Neural cell (in vitro differentiated cells): ENCODE results near the gene CDKAL1. TPM values are rescaled to one million over a fixed set of nuclear protein-coding genes. Genes with fewer than 3 reads are reported as not detected.

Source experiments
- H2AFZ ChIP-seq: fragments of 200-600, 300-800 bp; sonication (generic), shearing (Covaris generic); 2 replicates; pipeline ENCODE4 v1.6.0; 2014; ENCODE audit warnings: low read depth, mild to moderate bottlenecking, antibody characterized with exemption, low read length, moderate library complexity
- H3F3A ChIP-seq: fragments of 200-600 bp; shearing (Covaris generic); 2 replicates; pipeline ENCODE4 v1.6.1; 2016; ENCODE audit warnings: mild to moderate bottlenecking, moderate library complexity, mixed read lengths, antibody characterized with exemption, low read length; ENCODE audit not compliant: insufficient read depth, poor library complexity, severe bottlenecking
- H3K27ac ChIP-seq: fragments of 200-600, 300-800 bp; sonication (generic), shearing (Covaris generic); 2 replicates; pipeline ENCODE4 v1.5.1; 2014; ENCODE audit warnings: mild to moderate bottlenecking, low read length, moderate library complexity
- H3K27me3 ChIP-seq: fragments of 300-800, 200-600 bp; sonication (generic), shearing (Covaris generic); 2 replicates; pipeline ENCODE4 v1.6.0; 2014; ENCODE audit warnings: mild to moderate bottlenecking, low read depth, low read length, moderate library complexity; ENCODE audit not compliant: insufficient read depth
- H3K36me3 ChIP-seq: fragments of 300-800, 200-600 bp; sonication (generic), shearing (Covaris generic); 2 replicates; pipeline ENCODE4 v1.5.1; 2014; ENCODE audit warnings: mild to moderate bottlenecking, antibody characterized with exemption, low read length, moderate library complexity; ENCODE audit not compliant: insufficient read depth
- H3K4me2 ChIP-seq: fragments of 300-800, 200-600 bp; sonication (generic), shearing (Covaris generic); 2 replicates; pipeline ENCODE4 v1.6.0; 2014; ENCODE audit warnings: mild to moderate bottlenecking, low read length
- H3K4me3 ChIP-seq: fragments of 300-800, 200-600 bp; sonication (generic), shearing (Covaris generic); 2 replicates; pipeline ENCODE4 v1.5.1; 2014; ENCODE audit warnings: mild to moderate bottlenecking, low read length, moderate library complexity
- H3K79me2 ChIP-seq: fragments of 200-600 bp; shearing (Covaris generic); replicated peaks from 2 replicates; pipeline ENCODE4 v1.6.0; 2014; ENCODE audit warnings: mild to moderate bottlenecking, low read length, moderate library complexity; ENCODE audit not compliant: insufficient read depth
- H3K9ac ChIP-seq: fragments of 300-800, 200-600 bp; sonication (generic), shearing (Covaris generic); 2 replicates; pipeline ENCODE4 v1.6.1; 2016; ENCODE audit warnings: mild to moderate bottlenecking, low read length, mixed read lengths
- H3K9me2 ChIP-seq: fragments of 200-600 bp; shearing (Covaris generic); 2 replicates; pipeline ENCODE4 v1.6.1; 2016; ENCODE audit warnings: mild to moderate bottlenecking, low read length, mixed read lengths; ENCODE audit not compliant: insufficient read depth
- H3K9me3 ChIP-seq: fragments of 200-600, 300-800 bp; sonication (generic), shearing (Covaris generic); 2 replicates; pipeline ENCODE4 v1.6.1; 2016; ENCODE audit warnings: mild to moderate bottlenecking, mixed run types, low read length, moderate library complexity, mixed read lengths
- H4K20me1 ChIP-seq: fragments of 200-600 bp; shearing (Covaris generic); 2 replicates; pipeline ENCODE4 v1.6.1; 2016; ENCODE audit warnings: mild to moderate bottlenecking, mixed run types; ENCODE audit not compliant: insufficient read depth
- CTCF ChIP-seq: fragments of 450-650 bp; IDR thresholded peaks from 2 replicates; pipeline ENCODE4 v1.5.1; 2014; ENCODE audit warnings: antibody characterized with exemption, mild to moderate bottlenecking, moderate library complexity; ENCODE audit not compliant: poor library complexity, severe bottlenecking
- EP300 ChIP-seq: fragments of 450-650 bp; conservative IDR thresholded peaks from 2 replicates; pipeline ENCODE4 v1.6.1; 2014; ENCODE audit warnings: antibody characterized with exemption, mild to moderate bottlenecking, moderate library complexity; ENCODE audit not compliant: poor library complexity, severe bottlenecking
- EZH2 ChIP-seq: fragments of 200-600, 300-800 bp; shearing (Covaris generic), sonication (generic); IDR thresholded peaks from 2 replicates; pipeline ENCODE4 v1.6.1; 2014; ENCODE audit warnings: antibody characterized with exemption, low read length, borderline replicate concordance, mild to moderate bottlenecking; ENCODE audit not compliant: insufficient read depth, poor library complexity, severe bottlenecking
- MXI1 ChIP-seq: fragments of 450-650 bp; conservative IDR thresholded peaks from 2 replicates; pipeline ENCODE4 v1.6.1; 2014; ENCODE audit warnings: antibody characterized with exemption, mild to moderate bottlenecking; ENCODE audit not compliant: poor library complexity, severe bottlenecking
- POLR2AphosphoS5 ChIP-seq: IDR thresholded peaks from 2 replicates; pipeline ENCODE4 v1.6.1; 2012
- RAD21 ChIP-seq: fragments of 450-650 bp; conservative IDR thresholded peaks from 2 replicates; pipeline ENCODE4 v1.6.1; 2014; ENCODE audit warnings: antibody characterized with exemption, mild to moderate bottlenecking, moderate library complexity
- REST ChIP-seq: IDR thresholded peaks from 2 replicates; pipeline ENCODE4 v1.6.1; 2012; ENCODE audit warnings: borderline replicate concordance
- SMC3 ChIP-seq: fragments of 450-650 bp; conservative IDR thresholded peaks from 2 replicates; pipeline ENCODE4 v1.6.1; 2014; ENCODE audit warnings: antibody characterized with exemption, mild to moderate bottlenecking, moderate library complexity; ENCODE audit not compliant: poor library complexity
- TAF1 ChIP-seq: IDR thresholded peaks from 2 replicates; pipeline ENCODE4 v1.6.1; 2012; ENCODE audit warnings: low read depth
- polyA plus RNA-seq: library from polyadenylated mRNA; depleted of rRNA; stranded (reverse); fragments of >200 nt; gene quantifications from 2 replicates; pipeline ENCODE4 v1.2.3, GENCODE V29; 2014

The CDKAL1 gene
- polyA plus RNA-seq, 1 donor from 2014 or later, result 10.7 TPM

GRCh38 chr6:21186479-21187055 is 652.3 kb downstream of the CDKAL1 start:
- H4K20me1 ChIP-seq, result no peaks in the 10 kb centered on the region
- H3K4me2 ChIP-seq, result peak overlapping the region; percentile 37
- peaks cover 5% of the 10 kb centered on the region for H3F3A ChIP-seq
- TF ChIP-seq TAF1, result no peak
- no peak for TF ChIP-seq EZH2
- no peak for TF ChIP-seq POLR2AphosphoS5
- no peak for TF ChIP-seq MXI1
- H3K4me3 ChIP-seq, result peak overlapping the region; percentile 36
- H3K79me2 ChIP-seq, result no peaks in the 10 kb centered on the region
- H2AFZ ChIP-seq, result no peak overlapping the region
- H3K27me3 ChIP-seq, result no peaks in the 10 kb centered on the region
- H3K9me3 ChIP-seq, result no peaks in the 10 kb centered on the region
- H3K9ac ChIP-seq, result peak overlapping the region; percentile 32
- H3K9me2 ChIP-seq, result no peaks in the 10 kb centered on the region
- no peaks in the 10 kb centered on the region for H3K36me3 ChIP-seq
- H3K27ac ChIP-seq, result peak overlapping the region; percentile 83

- no peak overlapping the region for H3K4me2 ChIP-seq
- no peaks in the 10 kb centered on the region for H3K36me3 ChIP-seq
- TF ChIP-seq REST, result no peak
- TF ChIP-seq POLR2AphosphoS5, result no peak
- TF ChIP-seq CTCF, result no peak
- no peak for TF ChIP-seq MXI1
- TF ChIP-seq RAD21, result no peak
- no peak for TF ChIP-seq SMC3
- TF ChIP-seq TAF1, result no peak
- no peak for TF ChIP-seq EP300
- no peak for TF ChIP-seq EZH2
- no peak overlapping the region for H2AFZ ChIP-seq
- H3K79me2 ChIP-seq, result no peaks in the 10 kb centered on the region
- peak overlapping the region; percentile 83 for H3K27ac ChIP-seq
- no peak overlapping the region for H3K9ac ChIP-seq
- peaks cover 5% of the 10 kb centered on the region for H3F3A ChIP-seq
- H3K9me2 ChIP-seq, result no peaks in the 10 kb centered on the region
- H3K27me3 ChIP-seq, result no peaks in the 10 kb centered on the region
- no peaks in the 10 kb centered on the region for H4K20me1 ChIP-seq
- no peaks in the 10 kb centered on the region for H3K9me3 ChIP-seq
- H3K4me3 ChIP-seq, result no peak overlapping the region
Measured at GRCh38 chr6:21187485-21187884, 653.2 kb downstream of the CDKAL1 start.
